Fibroblast of villous mesenchyme (primary cell): ENCODE data around the gene PREB. TPM values are rescaled to one million over a fixed set of nuclear protein-coding genes. Genes with fewer than 3 reads are reported as not detected.

Experiments
- DNase-seq: peaks from one replicate; pipeline ENCODE4 v3.0.0-alpha.2; 2010; ENCODE audit warnings: low read depth
- H3K4me3 ChIP-seq: 2 replicates; pipeline ENCODE4 v1.5.1; 2011; ENCODE audit warnings: low read depth, mild to moderate bottlenecking, low read length
- total RNA-seq: library from RNA; depleted of rRNA; stranded (reverse); fragments of >200 nt; gene quantifications from 2 replicates; pipeline ENCODE4 v1.2.3, GENCODE V29; 2012
- TF ChIP-seq, protein P1 (sequence below): IDR thresholded peaks from 2 replicates; pipeline ENCODE4 v1.5.1; 2012; ENCODE audit warnings: low read depth, mild to moderate bottlenecking, low read length; ENCODE audit not compliant: insufficient read depth

PREB gene
- total RNA-seq, 1 donor = 45.3 TPM

- H3K4me3 ChIP-seq = no peak overlapping the region
- no peak for DNase-seq
- TF ChIP-seq, protein P1, sequence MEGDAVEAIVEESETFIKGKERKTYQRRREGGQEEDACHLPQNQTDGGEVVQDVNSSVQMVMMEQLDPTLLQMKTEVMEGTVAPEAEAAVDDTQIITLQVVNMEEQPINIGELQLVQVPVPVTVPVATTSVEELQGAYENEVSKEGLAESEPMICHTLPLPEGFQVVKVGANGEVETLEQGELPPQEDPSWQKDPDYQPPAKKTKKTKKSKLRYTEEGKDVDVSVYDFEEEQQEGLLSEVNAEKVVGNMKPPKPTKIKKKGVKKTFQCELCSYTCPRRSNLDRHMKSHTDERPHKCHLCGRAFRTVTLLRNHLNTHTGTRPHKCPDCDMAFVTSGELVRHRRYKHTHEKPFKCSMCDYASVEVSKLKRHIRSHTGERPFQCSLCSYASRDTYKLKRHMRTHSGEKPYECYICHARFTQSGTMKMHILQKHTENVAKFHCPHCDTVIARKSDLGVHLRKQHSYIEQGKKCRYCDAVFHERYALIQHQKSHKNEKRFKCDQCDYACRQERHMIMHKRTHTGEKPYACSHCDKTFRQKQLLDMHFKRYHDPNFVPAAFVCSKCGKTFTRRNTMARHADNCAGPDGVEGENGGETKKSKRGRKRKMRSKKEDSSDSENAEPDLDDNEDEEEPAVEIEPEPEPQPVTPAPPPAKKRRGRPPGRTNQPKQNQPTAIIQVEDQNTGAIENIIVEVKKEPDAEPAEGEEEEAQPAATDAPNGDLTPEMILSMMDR = no peak
These were observed 40.9 kb upstream of the PREB start for GRCh38 chr2:27175330-27175729.

GRCh38 chr2:27174638-27175037, 40.2 kb upstream of the PREB start:
- no peak overlapping the region for H3K4me3 ChIP-seq
- DNase-seq = no peak
- TF ChIP-seq, protein P1 = no peak

- TF ChIP-seq, protein P1 = no peak
- H3K4me3 ChIP-seq = no peak overlapping the region
- DNase-seq = no peak
These were observed 37.0 kb upstream of the PREB start for GRCh38 chr2:27171351-27171848.

GRCh38 chr2:27170581-27171337, 36.3 kb upstream of the PREB start:
- no peak for DNase-seq
- TF ChIP-seq, protein P1 = no peak
- H3K4me3 ChIP-seq = no peak overlapping the region

DNA sequence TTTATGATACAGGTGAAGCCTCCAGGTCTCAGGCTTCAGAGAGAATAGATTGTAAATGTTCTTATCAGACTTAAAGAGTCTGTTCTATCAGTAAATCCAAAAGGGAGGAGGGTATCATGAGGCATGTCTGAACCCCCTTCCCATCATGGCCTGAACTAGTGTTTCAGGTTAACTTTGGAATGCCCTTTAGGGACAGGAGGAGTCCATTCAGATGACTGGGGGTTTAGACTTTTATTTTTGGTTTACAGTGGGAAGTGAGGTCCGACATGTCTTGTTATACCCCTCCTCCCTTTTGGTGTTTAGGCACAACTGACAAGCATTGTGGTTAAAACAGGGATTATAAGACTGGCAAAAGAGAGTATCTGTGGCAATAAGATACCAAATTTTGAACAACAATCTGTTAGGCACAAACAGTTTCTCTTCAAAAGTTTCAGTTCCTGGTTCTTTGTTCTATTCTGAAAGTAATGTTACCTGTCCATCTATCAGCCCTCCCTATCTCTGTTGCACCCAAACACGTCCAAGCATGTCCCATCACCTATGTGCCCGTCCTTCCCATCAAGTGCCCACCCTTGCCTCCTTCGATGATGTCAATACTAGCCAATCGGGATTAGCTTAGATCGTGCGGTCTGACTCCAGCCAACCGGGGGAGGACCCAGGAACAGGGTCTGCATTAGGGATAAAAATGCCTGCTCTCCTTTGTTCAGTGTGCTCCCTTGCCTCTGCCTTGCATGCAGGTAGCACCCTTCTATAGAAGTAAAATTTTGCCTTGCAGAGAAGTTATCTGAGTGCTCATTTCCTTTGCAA, 30.7 kb upstream of the PREB start:
- TF ChIP-seq, protein P1 = no peak
- no peak for DNase-seq
- H3K4me3 ChIP-seq = no peak overlapping the region

- TF ChIP-seq, protein P1 = no peak
- peak; percentile 56 for DNase-seq
- H3K4me3 ChIP-seq = peak overlapping the region; percentile 10
These were observed 28.0 kb upstream of the PREB start for GRCh38 chr2:27162151-27163121.
